Measurements from ENCODE around the gene SPATA1. TPM values are rescaled to one million over a fixed set of nuclear protein-coding genes. Genes with fewer than 3 reads are reported as not detected.
"Not testable (repeated sequence)": the region's sequence is repeated elsewhere in the genome, so short reads cannot be mapped to it uniquely, and the experiment has no call there.

SPATA1 gene
- total RNA-seq, 2 donors from 2014 or later: 0.61 to 1.1 TPM

DNA sequence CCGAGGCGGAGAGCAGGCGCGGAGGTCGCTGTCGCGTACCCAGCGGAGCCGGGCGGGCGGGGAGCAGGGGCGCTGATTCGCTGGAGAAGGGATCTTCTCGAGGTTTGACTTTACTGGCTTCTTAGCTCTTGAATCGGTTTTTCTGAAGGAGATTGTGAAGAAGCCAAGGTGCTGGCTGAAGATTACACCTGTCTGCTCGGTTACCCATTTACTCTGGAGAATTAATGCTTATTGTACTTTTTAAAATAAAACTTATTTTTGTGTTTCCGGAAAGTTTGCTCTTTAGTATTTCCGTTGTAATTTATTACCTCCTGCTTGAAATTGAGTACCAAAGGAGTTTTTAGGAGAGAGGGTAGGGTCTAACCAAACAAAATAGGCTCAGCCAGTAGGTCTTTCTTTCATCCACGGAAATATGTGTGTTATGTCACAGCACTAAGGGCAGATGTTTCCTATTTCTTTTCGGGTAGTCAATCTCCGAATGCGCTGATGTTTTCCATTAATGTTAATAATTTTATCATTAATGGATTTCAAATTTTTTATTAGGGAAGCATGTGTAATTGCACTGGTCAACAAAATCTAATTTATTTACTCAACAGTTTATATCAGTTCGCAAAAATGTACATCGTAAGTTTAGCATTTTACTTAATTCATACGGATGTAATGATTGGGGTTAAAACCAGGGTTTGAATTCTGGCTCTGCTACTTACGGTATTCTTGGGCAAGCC, 705 bp downstream of the SPATA1 start:
- intact Hi-C loops (cut with DNase I, micrococcal nuclease): loop anchor here in 1 of 2 donors (10.0 kb wide), 1 partner anchor 68 kb away; the partner anchor contains the start of gene CTBS
- ATAC-seq: no peak
- DNase-seq: no peak

DNA sequence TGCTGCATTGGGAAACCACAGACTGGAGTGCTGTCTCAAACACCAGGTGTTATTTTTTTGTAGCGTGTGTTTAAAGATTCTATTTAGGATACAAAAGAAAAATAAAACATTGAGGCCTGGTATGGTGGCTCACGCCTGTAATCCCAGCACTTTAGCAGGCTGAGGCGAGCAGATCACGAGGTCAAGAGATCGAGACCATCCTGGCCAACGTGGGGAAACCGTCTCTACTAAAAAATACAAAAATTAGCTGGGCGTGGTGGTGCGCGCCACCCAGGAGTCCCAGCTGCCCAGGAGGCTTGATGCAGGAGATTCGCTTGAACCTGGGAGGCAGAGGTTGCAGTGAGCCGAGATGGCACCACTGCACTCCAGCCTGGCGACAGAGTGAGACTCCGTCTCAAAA, 1.7 kb downstream of the SPATA1 start:
- intact Hi-C loops (cut with DNase I, micrococcal nuclease): loop anchor here in 1 of 2 donors (10.0 kb wide), 1 partner anchor 67 kb away; the partner anchor contains the start of gene CTBS
- ATAC-seq: not testable (repeated sequence)

DNA sequence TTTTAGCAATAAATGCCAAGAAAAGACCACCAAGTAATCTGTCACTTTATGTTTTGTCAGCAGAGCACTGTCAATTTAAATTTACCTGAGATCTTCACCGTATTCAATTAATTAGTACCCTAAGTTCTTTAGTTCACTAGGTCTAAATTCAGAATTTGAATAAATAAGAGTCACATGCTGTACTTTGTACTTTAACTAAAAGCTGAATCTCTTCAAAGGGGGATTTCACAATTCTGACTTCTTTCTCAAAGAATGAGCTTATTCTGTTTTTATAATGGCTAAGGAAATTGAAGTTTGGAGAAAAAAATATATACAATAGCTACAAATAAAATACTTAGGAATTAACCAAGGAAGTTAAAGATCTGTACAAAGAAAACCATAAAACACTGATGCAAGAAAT, 2.3 kb downstream of the SPATA1 start:
- DNase-seq (no peak), ATAC-seq (no peak)
- intact Hi-C loops (cut with DNase I, micrococcal nuclease): loop anchor here in 1 of 2 donors (10.0 kb wide), 1 partner anchor 66 kb away; the partner anchor contains the start of gene CTBS

More for the DNA sequence above, 1.7 kb downstream of the SPATA1 start:
- DNase-seq: not testable (repeated sequence)

DNA sequence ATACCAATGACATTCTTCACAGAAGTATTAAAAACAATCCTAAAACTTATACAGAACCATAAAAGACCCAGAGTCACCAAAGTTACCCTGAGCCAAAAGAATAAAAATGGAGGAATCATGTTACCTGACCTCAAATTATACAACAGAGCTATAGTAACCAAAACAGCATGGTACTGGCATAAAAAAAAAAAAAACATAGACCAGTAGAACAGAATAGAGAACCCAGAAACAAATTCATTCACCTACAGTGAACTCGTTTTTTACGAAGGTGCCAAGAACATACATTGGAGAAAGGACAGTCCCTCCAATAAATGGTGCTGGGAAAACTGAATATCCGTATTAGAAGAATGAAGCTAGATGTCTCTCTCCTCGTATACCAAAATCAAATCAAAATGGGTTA, 2.8 kb downstream of the SPATA1 start:
- intact Hi-C loops (cut with DNase I, micrococcal nuclease): loop anchor here in 1 of 2 donors (10.0 kb wide), 1 partner anchor 66 kb away; the partner anchor contains the start of gene CTBS
- DNase-seq: no peak
- no peak for ATAC-seq

DNA sequence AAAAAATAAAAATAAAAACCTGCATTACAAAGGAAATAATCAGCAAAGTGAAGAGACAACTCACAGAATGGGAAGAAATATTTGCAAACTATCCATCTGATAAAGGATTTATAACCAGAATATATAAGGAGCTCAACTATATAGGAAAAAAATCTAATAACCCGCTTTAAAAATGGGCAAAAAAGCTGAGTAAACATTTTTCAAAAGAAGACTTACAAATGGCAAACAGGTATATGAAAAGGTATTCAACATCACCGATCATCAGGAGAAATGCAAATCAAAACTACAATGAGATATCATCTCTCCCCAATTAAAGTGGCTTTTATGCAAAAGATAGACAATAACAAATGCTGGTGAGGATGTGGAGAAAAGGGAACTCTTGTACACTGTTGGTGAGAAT, 4.0 kb downstream of the SPATA1 start:
- no peak for ATAC-seq
- intact Hi-C loops (cut with DNase I, micrococcal nuclease): no loop called here
- no peak for DNase-seq

DNA sequence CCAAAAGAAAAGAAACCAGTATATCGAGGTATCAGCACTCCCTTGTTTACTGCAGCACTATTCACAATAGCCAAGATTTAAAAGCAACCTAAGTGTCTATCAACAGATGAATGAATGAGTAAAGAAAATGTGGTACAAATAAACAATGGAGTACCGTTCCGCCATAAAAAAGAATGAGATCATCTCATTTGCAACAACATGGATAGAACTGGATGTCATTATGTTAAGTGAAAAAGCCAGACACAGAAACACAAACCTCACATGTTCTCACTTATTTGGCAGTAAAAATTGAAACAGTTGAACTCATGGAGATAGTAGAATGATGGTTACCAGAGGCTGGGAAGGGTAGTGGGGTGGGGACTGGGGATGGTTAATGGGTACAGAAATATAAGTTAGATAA, 4.5 kb downstream of the SPATA1 start:
- intact Hi-C loops (cut with DNase I, micrococcal nuclease): no loop called here
- ATAC-seq (no peak), DNase-seq (no peak)

DNA sequence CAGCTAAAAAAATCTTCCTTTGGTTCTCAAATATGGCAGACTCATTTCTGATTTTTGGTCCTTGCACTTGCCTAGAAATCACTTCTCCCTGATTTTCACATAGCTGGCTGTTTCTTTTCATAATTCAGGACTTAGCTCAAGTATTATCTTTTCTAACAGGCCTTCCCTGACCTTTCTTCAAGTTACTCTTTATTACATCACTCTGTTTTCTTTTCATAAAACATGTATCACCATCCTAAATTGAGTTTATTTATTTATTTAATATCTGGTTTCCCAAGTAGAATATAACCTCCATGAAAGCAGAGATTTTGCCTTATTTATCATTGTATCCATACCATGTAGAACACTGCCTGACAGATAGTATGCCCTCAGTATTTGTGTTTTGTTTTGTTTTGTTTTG, 18.4 kb downstream of the SPATA1 start:
- DNase-seq (no peak), ATAC-seq (no peak)
- intact Hi-C loops (cut with DNase I, micrococcal nuclease): no loop called here

DNA sequence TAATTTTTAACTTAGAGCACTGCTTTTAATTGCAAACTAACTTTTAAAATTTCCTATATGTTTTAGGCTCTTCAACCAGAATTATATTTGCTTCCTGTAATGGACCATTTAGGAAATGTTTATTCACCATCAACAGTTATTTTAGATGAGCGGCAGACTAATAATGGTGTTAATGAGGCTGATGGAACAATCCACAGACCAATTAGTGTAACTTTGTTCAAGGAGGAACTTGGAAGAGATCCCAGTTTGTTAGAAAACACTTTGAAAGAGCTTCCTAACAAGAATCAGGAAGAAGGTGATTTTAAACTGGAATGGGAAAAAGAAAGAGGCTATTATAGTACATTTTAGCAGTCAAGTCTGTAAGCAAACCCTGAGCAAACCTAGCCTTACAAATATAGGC, 19.6 kb downstream of the SPATA1 start:
- no peak for ATAC-seq
- intact Hi-C loops (cut with DNase I, micrococcal nuclease): no loop called here
- DNase-seq: no peak

DNA sequence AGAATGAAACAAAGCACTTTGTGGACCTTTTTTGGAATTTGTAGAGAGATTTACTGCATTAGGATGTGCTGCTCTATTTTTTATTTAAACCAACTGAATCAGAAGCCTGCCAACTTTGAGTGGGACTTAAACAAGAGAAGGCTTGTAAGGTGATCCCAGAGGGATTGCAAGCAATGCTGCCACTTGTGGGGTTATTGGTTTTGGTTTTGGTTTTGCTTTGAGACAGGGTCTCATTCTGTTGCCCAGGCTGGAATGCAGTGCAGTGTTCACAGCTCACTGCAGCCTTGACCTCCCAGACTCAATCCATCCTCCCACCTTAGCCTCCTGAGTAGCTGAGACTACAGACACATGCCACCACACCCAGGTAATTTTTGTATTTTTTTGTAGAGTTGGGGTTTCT, 32.4 kb downstream of the SPATA1 start:
- intact Hi-C loops (cut with DNase I, micrococcal nuclease): no loop called here
- ATAC-seq (no peak), DNase-seq (no peak)

DNA sequence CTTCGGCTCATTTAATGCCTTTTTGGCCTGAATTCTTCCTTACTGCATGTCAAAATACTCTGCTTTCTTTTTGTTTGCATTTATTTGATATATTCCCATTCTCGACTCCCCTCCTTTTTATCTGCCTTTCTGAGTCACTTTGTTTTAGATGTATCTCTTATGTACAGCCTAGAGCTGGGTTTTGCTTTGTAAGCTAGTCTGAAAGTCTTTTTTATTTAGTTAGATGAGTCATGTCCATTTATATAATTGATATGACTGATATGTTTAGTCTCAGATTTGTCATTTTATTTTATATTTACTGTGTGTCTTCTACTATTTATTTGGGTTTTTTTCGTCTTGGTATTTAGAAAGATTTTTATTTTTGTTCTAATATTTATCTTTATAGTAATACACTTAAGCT, 33.8 kb downstream of the SPATA1 start:
- intact Hi-C loops (cut with DNase I, micrococcal nuclease): no loop called here
- ATAC-seq (no peak), DNase-seq (no peak)

DNA sequence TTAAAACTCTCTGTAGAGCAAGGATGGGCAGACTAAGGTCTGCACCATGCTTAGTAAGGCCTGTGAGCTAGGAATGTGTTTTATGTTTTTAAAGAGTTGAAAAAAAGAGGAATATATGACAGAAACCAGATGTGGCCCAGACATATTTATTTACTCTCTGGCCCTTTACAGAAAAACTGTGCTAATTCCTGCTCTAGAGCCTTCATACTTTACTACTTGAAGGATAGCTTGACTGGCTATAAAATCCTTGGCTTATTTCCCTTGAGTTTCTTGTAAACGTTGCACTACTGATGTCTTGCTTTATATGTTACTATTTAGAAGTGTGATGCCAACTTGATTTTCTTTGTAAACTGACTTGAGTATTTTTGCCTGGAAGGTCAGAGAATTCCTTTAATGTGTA, 34.6 kb downstream of the SPATA1 start:
- ATAC-seq: no peak
- intact Hi-C loops (cut with DNase I, micrococcal nuclease): no loop called here
- DNase-seq: no peak

DNA sequence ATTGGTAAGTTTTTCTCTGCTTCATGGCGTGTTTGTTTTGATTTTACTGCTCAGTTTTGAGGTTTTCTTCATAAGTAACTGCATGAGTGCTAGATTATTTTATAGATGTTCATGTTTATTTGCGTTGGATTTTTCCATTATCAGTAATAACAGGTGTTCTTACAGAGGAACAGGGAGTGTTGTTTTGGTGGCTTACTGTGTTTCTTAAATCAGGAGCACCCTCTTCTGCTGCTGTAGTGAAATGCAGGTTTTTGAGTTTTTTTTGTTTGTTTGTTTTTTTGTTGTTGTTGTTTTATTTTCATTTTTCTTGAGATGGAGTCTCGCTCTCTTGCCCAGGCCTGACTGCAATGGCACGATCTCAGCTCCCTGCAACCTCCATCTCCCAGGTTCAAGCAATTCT, 35.5 kb downstream of the SPATA1 start:
- no peak for DNase-seq
- ATAC-seq: no peak
- intact Hi-C loops (cut with DNase I, micrococcal nuclease): no loop called here

DNA sequence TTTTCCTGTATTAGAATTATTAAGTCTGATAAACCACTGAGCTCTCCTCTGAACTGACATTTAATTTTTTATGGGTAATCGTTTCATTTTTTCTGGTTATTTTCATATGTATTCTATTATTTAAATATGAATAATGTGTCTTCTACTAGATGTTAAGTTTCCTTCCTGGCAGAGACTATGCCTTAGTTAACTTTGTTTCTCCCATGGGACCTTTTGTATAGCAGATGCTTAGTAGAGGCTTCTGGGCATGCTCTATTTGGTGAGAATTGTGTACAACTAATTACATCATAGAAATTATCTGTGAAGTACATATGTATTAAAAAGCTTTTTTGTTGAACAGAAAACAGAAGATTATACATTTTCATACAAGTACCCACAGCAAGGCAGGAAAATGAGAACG, 44.6 kb downstream of the SPATA1 start:
- ATAC-seq (no peak), DNase-seq (no peak)

DNA sequence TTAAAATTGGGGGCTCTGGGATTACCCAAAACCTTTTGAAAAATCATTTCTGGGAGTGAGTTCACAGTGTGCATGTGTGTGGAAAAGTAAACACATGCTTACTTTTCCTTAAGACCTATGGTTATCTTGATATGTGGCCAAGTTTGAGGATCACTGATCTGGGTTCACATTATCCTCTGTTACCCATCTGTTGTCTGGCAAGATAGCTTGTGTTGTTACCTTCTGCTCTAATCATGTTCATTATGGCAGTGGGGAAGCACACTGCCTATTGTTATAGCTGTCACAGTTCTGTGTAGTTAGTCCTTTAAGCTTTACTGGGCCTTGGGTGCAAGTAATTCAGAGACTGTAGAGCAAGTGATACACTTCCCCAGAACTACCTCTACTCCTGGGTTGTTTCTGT, 63.0 kb downstream of the SPATA1 start:
- no peak for ATAC-seq
- intact Hi-C loops (cut with DNase I, micrococcal nuclease): no loop called here

More for the DNA sequence above, 44.6 kb downstream of the SPATA1 start:
- intact Hi-C loops (cut with DNase I, micrococcal nuclease): no loop called here

DNA sequence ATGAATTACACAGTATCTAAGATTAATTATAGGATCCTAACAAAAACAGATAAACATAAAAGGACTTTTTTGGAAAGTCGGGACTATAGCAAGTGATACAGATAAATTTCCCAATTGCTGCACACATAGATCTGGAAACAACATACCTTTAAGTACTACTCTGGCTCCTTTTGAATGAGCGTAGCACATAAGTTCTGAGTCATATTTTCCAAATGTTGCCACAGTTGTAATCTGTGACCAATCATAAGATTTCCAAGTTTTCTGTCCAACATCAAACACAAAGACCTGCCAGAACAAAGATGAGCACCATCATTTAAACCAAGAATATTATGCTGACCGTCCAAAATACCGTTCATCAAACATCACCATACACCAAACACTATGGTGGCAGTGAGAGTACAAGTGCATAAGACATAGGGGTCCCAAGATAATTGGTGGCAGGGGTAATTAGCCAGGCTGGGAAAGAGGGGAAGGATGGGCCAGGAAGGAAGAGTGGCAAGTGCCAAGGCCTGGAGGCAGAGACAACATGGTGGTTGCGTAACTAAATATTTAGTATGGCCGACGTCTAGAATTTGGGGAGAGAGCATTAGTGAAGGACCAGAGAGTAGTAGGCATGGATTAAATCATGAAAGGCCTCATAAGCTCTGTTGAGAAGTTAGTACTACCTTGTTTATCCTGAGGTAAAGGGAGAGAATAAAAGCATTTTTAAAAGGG, 64.4 kb downstream of the SPATA1 start:
- ATAC-seq (no peak), DNase-seq (no peak)
- intact Hi-C loops (cut with DNase I, micrococcal nuclease): loop anchor here in 1 of 2 donors (10.0 kb wide), 1 partner anchor 66 kb away; the partner anchor contains the start of genes GNG5 and SPATA1

More for the DNA sequence above, 63.0 kb downstream of the SPATA1 start:
- DNase-seq: no peak

DNA sequence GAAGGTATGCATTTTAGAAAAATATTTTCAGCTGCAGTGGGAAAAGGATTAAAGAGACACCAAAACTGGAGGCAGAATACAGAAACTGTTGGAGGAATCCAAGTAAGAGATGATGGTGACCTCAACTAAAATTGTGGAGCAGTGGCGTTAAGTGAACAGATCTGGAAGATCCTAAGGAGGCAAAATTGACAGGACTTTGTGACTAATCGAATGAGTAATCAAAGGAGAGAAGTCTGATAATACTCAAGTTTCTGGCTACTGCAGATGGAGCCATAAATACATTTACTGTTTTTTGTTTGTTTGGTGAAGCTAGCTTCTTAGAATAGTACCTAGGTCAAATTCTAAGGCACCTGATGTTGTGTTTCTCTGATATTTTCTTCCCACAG, 65.0 kb downstream of the SPATA1 start:
- intact Hi-C loops (cut with DNase I, micrococcal nuclease): loop anchor here in 1 of 2 donors (10.0 kb wide), 1 partner anchor 66 kb away; the partner anchor contains the start of genes GNG5 and SPATA1
- ATAC-seq: no peak
- DNase-seq: no peak

DNA sequence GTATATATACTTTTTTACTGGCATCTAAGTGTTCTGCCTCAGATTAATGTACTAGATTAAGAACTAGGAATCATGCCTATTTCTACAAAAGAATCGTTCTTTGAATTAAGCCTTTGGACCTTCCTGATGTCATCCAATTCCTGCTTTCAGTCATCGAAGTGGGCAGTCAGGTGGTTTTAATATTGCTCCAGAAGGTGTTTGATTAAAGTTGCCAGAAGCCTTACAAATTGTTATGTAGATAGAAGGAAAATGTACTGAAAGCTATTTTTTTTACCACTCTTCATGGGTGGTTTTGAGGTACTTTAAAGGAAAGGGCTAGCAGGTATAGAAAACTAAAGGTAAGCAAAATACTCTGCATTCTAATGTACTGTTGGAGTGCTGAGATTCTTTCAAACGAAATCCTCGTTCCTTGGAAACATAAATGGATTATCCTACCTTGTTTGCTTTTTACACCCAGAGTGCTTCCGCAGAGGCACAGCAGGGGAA, 67.3 kb downstream of the SPATA1 start:
- intact Hi-C loops (cut with DNase I, micrococcal nuclease): loop anchor here in 1 of 2 donors (10.0 kb wide), 1 partner anchor 69 kb away; the partner anchor contains the start of genes GNG5 and SPATA1

DNA sequence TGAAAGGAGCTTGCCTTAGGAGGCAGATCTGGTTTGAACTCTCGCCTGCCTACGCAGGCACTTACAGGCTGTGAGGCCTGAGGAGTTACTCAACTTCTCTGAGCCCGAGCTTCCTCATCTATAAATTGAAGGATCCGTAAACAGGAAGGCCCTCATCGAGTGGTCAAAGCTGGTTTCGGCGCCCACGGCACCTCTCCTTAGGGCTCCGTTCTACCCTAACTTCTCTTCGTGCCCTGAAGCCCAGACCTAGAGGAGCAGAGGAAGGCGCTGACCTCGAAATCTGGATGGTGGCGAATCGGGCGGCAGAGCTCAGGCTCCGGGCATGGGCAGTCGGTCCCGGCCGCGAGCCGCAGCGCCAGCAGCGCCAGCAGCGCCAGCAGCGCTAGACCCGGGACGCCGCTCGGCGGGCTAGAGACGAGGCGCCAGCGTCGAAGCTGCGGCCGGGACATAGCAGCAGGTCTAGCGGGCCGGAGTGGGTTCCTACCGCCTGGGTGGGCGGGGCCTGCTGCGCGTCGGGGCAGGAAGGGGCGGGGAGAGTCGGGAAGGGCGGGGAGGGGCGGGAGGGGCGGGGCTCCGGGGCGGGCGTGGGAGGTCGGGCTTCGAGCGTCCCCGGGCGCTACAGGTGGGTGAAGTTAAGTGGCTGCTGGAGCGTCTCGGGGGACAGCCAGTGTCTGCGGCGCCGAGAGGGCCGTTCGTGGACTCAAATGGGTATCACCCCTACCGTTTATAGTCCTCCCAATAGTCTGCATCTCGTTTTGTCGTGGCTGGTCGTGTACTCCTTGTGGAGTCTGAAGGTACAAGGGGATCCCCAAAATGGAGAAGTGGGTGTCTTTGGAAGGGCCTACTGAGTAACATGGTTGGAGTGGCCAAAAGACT, 68.0 kb downstream of the SPATA1 start, which contains the start of gene CTBS:
Gene CTBS (minus strand): TSS at position 474 of the 876 bp plus-strand sequence. CDS start 25 bp downstream, at position 449.
- intact Hi-C loops (cut with DNase I, micrococcal nuclease): loop anchor here in 1 of 2 donors (10.0 kb wide), 1 partner anchor 69 kb away; the partner anchor contains the start of genes GNG5 and SPATA1
- peak; percentile 95 for ATAC-seq
- peak; percentile 87 to 93 for DNase-seq

More for the DNA sequence above, 67.3 kb downstream of the SPATA1 start:
- DNase-seq: no peak
- peak; percentile 20 for ATAC-seq

Measured in left colon (tissue), 2 donors.